ENCODE results near the gene SLCO1C1. TPM values are rescaled to one million over a fixed set of nuclear protein-coding genes. Genes with fewer than 3 reads are reported as not detected.

Gene SLCO1C1
- total RNA-seq = 1.1 TPM
- long read RNA-seq = 0 reads

GRCh38 chr12:20695232-20695631, at the start of gene SLCO1C1:
Gene SLCO1C1, plus strand, starts transcription at chr12:20695332. Its CDS starts 4,245 bp downstream, at chr12:20699577.
- Histone ChIP-seq H3K27me3 (ENCODE audit: low read depth) (no peaks in the 10 kb centered on the region), H3K27ac (replicated peaks) (peak within 1 kb of the TSS; percentile 63), H3K4me3 (peak within 1 kb of the TSS; percentile 46), H3K9me3 (replicated peaks) (no peaks in the 10 kb centered on the region), H3K4me1 (no peaks in the 10 kb centered on the region), H3K36me3 (no peaks in the 10 kb centered on the region)
- TF ChIP-seq CTCF (IDR thresholded peaks at IDR 0.05; ENCODE audit: borderline replicate concordance) = no peak
- no peak for DNase-seq
- intact Hi-C loops (cut with micrococcal nuclease) = no loop called here

- H3K27ac ChIP-seq (replicated peaks) = no peak overlapping the region
- TF ChIP-seq CTCF (IDR thresholded peaks at IDR 0.05; ENCODE audit: borderline replicate concordance) = peak; percentile 63
- no peaks in the 10 kb centered on the region for H3K9me3 ChIP-seq (replicated peaks)
- peaks cover 42% of the 10 kb centered on the region for H3K36me3 ChIP-seq
- H3K4me1 ChIP-seq = peaks cover 17% of the 10 kb centered on the region
- no peak for DNase-seq
- no peak overlapping the region for H3K4me3 ChIP-seq
- H3K27me3 ChIP-seq (ENCODE audit: low read depth) = no peaks in the 10 kb centered on the region
- intact Hi-C loops (cut with micrococcal nuclease) = no loop called here
These were observed 48.8 kb upstream of the SLCO1C1 start for GRCh38 chr12:20646239-20646827.

- intact Hi-C loops (cut with micrococcal nuclease) = no loop called here
- peaks cover 81% of the 10 kb centered on the region for H3K36me3 ChIP-seq
These were observed 41.3 kb upstream of the SLCO1C1 start for GRCh38 chr12:20653871-20654270.

GRCh38 chr12:20656600-20656999, 38.5 kb upstream of the SLCO1C1 start:
- no peak for TF ChIP-seq CTCF (IDR thresholded peaks at IDR 0.05; ENCODE audit: borderline replicate concordance)
- Histone ChIP-seq H3K4me1 (peaks cover 18% of the 10 kb centered on the region), H3K4me3 (no peak overlapping the region), H3K36me3 (peaks cover 77% of the 10 kb centered on the region), H3K9me3 (replicated peaks) (peaks cover 18% of the 10 kb centered on the region), H3K27ac (replicated peaks) (peak overlapping the region; percentile 12), H3K27me3 (ENCODE audit: low read depth) (no peaks in the 10 kb centered on the region)
- intact Hi-C loops (cut with micrococcal nuclease) = no loop called here
- DNase-seq = no peak

More at GRCh38 chr12:20653871-20654270, 41.3 kb upstream of the SLCO1C1 start:
- Histone ChIP-seq H3K27me3 (ENCODE audit: low read depth) (no peaks in the 10 kb centered on the region), H3K27ac (replicated peaks) (no peak overlapping the region), H3K4me3 (no peak overlapping the region), H3K4me1 (peaks cover 18% of the 10 kb centered on the region), H3K9me3 (replicated peaks) (no peaks in the 10 kb centered on the region)
- TF ChIP-seq CTCF (IDR thresholded peaks at IDR 0.05; ENCODE audit: borderline replicate concordance) = no peak
- no peak for DNase-seq

GRCh38 chr12:20657496-20657895, 37.6 kb upstream of the SLCO1C1 start:
- no peak overlapping the region for H3K4me3 ChIP-seq
- H3K27ac ChIP-seq (replicated peaks) = no peak overlapping the region
- no peak for DNase-seq
- intact Hi-C loops (cut with micrococcal nuclease) = no loop called here
- H3K4me1 ChIP-seq = peaks cover 18% of the 10 kb centered on the region
- H3K36me3 ChIP-seq = peaks cover 85% of the 10 kb centered on the region
- H3K9me3 ChIP-seq (replicated peaks) = peaks cover 21% of the 10 kb centered on the region
- TF ChIP-seq CTCF (IDR thresholded peaks at IDR 0.05; ENCODE audit: borderline replicate concordance) = no peak
- no peaks in the 10 kb centered on the region for H3K27me3 ChIP-seq (ENCODE audit: low read depth)
